Left forelimb (tissue), 1 donor: ENCODE results near the gene PNMA6F.
"Not testable (repeated sequence)": the region's sequence is repeated elsewhere in the genome, so short reads cannot be mapped to it uniquely, and the experiment has no call there.

Experiments used
- DNase-seq: peaks from one replicate; pipeline ENCODE4 v3.0.0-alpha.2; 2018; ENCODE audit warnings: low spot score

PNMA6F gene

GRCh38 chrX:153302796-153303195, 18.8 kb downstream of the PNMA6F start:
- DNase-seq, result no peak

GRCh38 chrX:153301746-153302145, 19.8 kb downstream of the PNMA6F start:
- no peak for DNase-seq

GRCh38 chrX:153299855-153300254, 21.7 kb downstream of the PNMA6F start:
- no peak for DNase-seq

GRCh38 chrX:153297376-153297775, 24.2 kb downstream of the PNMA6F start:
- no peak for DNase-seq

GRCh38 chrX:153293485-153294071, 28.0 kb downstream of the PNMA6F start:
- DNase-seq, result not testable (repeated sequence)

DNA sequence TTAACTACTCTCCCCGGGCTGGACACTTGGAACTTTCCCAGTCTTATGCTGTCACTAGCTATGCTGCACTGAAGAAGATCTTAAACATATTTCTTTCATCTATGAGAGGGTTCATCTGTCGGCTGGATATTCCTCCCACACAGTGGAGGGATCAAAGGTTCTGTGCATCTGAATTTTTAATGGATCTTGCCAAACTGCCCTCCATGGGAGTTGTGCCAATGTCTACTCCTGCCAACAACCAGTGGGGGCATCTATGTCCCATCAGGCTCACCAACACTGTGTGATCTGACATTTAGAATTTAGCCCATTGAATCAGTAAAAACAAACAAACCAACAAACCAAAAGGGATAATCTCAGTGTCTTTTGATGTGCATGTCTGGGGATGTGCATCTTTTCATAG, 32.8 kb downstream of the PNMA6F start:
- DNase-seq, result not testable (repeated sequence)

- not testable (repeated sequence) for DNase-seq
Observed at GRCh38 chrX:153285678-153286077, 35.9 kb downstream of the PNMA6F start.

DNA sequence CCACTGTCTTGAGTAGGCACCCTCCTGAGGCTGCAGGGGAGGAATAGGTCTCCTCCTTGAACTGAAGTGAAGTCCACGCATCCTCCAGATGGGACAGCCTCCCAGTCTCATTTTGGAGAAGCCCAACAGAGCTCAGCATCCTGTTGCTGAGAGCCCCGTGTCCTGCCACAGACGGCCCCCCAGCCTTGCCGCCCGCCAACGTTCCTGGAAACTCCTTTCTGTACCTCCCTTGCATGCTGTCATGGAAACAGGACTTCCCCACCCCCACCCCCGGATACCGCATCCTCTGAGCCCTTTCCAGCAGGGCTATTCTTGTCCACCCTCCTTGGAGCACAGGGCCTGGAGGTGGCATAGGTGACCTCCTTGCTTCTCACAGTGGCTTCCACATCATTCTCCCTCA, 37.6 kb downstream of the PNMA6F start:
- DNase-seq, result not testable (repeated sequence)

- not testable (repeated sequence) for DNase-seq
Observed at GRCh38 chrX:153281784-153282183, 39.8 kb downstream of the PNMA6F start.

DNA sequence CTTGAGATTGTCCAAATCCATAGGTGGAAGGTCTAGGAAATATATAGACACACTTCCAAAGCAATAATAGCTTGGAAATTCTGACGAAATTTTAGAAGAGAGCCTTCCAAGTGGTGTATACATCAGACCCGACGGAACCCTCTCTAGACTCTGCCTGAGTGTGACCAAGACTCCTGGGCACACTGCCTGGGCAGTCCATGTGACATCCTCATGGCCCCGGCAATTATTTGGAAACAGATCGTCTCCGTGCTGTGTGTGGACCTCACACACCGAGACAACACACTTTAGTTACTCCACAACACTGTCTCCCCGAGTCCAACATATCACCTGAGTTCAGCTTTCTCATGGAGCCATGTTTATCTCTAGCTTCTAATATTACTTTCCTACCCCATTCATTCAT, 42.3 kb downstream of the PNMA6F start:
- DNase-seq, result not testable (repeated sequence)

DNA sequence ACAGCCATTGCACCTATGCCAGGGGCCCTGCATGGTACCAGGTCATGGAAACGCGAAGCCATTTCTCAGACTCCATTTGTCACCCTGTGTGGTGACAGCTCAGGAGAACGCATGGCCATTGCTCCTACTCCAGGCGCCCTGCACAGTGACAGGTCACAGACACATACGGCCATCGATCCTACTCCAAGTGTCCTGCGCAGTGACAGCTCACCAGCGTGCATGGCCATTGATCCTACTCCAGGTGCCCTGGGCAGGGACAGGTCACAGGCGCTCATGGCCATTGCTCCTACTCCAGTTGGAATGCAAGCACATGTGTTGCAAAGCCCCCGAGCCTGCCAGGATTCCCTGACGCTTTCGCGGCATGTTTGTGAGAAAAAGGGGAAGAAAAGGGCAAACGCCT, 45.5 kb downstream of the PNMA6F start:
- not testable (repeated sequence) for DNase-seq

DNA sequence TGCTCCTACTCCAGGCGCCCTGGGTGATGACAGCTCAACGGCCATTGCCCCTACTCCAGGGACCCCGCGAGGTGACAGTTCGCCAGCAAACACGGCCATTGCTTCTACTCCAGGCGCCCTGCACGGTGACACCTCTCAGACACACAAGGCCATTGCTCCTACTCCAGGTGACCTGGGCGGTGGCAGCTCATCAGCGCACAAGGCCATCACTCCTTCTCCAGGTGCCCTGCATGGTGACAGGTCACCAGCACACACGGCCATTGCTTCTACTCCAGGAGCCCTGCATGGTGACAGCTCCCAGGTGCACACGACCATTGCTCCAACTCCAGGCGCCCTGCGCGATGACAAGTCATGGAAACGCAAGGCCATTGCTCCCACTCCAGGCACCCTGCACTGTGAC, 46.1 kb downstream of the PNMA6F start:
- not testable (repeated sequence) for DNase-seq

- not testable (repeated sequence) for DNase-seq
Observed at GRCh38 chrX:153272584-153272983, 49.0 kb downstream of the PNMA6F start.

GRCh38 chrX:153272070-153272469, 49.5 kb downstream of the PNMA6F start:
- DNase-seq, result not testable (repeated sequence)
